BLaER1 treated with 17β-estradiol and CSF1 and Interleukin-3, amounts not matched to agents 10 nM and 100 nM (cell line): ENCODE results near the gene RND3.

Source experiments
- H3K27ac ChIP-seq, 11 experiments: shearing (Covaris generic); formaldehyde crosslinking; 2 replicates each; pipeline ENCODE4 v1.8.1; 2022
- H3K27me3 ChIP-seq, 11 experiments: shearing (Covaris generic); formaldehyde crosslinking; 2 replicates each; pipeline ENCODE4 v1.8.1; 2022
- H3K36me3 ChIP-seq, 11 experiments: shearing (Covaris generic); formaldehyde crosslinking; 2 replicates each; pipeline ENCODE4 v1.8.1; 2022
- H3K4me1 ChIP-seq, 10 experiments: shearing (Covaris generic); formaldehyde crosslinking; 2 replicates each; pipeline ENCODE4 v1.8.1; 2022
- H3K4me2 ChIP-seq, 11 experiments: shearing (Covaris generic); formaldehyde crosslinking; 2 replicates each; pipeline ENCODE4 v1.8.1; 2022
- H3K4me3 ChIP-seq, 10 experiments: shearing (Covaris generic); formaldehyde crosslinking; 2 replicates each; pipeline ENCODE4 v1.8.1; 2022
- H3K9ac ChIP-seq, 11 experiments: shearing (Covaris generic); formaldehyde crosslinking; 2 replicates each; pipeline ENCODE4 v1.8.1; 2022
- H3K9me3 ChIP-seq, 11 experiments: shearing (Covaris generic); formaldehyde crosslinking; replicated peaks in 1 of 11; 2 replicates each; pipeline ENCODE4 v1.8.1; 2022
- H4K20me1 ChIP-seq, 11 experiments: shearing (Covaris generic); formaldehyde crosslinking; 2 replicates each; pipeline ENCODE4 v1.8.1; 2022
- Cebpa-rat ChIP-seq, 11 experiments: shearing (Covaris generic); IDR thresholded peaks; 2 replicates each; pipeline ENCODE4 v1.8.1; 2022

The RND3 gene

DNA sequence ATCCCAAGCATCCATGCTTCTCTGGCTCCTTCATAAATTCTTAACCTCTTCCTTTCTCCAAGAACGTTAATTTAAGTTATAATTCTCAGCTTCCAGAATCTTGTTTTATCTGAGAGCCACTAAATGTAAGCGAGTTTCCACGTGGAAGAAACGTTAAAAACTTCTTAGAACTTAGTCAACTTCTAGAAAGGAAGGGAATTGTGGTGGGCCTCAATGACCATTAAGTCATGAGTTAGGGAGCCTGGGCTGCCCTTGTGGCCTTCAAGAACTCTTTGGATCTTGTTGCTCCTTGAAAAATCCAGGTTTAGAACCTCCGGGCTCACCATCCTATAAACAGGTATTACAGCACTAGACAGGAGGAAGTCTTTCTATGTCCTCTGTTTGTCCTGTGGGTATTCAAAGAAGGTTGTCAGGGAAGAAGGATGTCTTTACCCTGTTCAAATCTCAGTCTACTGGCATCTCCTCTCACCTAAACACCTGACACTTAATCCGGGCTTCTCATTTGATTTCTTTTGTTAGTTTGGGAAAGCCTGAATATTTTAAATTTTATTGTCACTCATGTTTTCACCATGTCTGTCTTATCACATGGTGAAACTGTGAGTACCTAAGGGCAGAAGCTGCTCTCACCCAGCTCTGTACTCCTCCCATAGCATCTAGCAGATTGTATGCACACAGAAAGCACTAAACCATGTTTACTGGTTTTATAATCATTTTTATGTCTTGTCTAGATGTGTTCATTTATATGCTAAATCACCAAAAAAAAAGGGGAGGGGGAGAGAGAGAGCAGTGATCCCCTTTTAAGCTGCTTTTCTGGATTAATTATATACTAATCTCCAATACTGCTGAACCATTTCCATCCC is 6.3 kb downstream of the RND3 start:
- Histone ChIP-seq H3K4me1 (peaks cover 17 to 69% (median 25%) of the 10 kb centered on the region in 10 experiments), H3K36me3 (peaks cover 0 to 31% (median 0%) of the 10 kb centered on the region in 11 experiments; a peak in 4 of 22 replicates), H3K4me3 (no peak overlapping the region)

GRCh38 chr2:150480241-150480640 is 7.2 kb downstream of the RND3 start:
- Histone ChIP-seq H3K4me2 (no peak overlapping the region), H4K20me1 (peaks cover 0 to 98% (median 7%) of the 10 kb centered on the region in 11 experiments; a peak in 12 of 22 replicates), H3K27me3 (peaks cover 0 to 14% (median 9%) of the 10 kb centered on the region in 11 experiments; a peak in 17 of 22 replicates), H3K4me3 (no peak overlapping the region), H3K9ac (no peak overlapping the region), H3K9me3 (no peaks in the 10 kb centered on the region), H3K27ac (no peak overlapping the region), H3K36me3 (peaks cover 0 to 41% (median 0%) of the 10 kb centered on the region in 11 experiments; a peak in 4 of 22 replicates), H3K4me1 (peaks cover 10 to 79% (median 25%) of the 10 kb centered on the region in 10 experiments)
- TF ChIP-seq Cebpa-rat (IDR thresholded peaks at IDR 0.05): no peak

More for the DNA sequence above, 6.3 kb downstream of the RND3 start:
- TF ChIP-seq Cebpa-rat (IDR thresholded peaks at IDR 0.05): no peak
- Histone ChIP-seq H4K20me1 (peaks cover 0 to 98% (median 15%) of the 10 kb centered on the region in 11 experiments; a peak in 17 of 22 replicates), H3K9ac (no peak overlapping the region), H3K27me3 (peaks cover 6 to 23% (median 19%) of the 10 kb centered on the region in 11 experiments; a peak in 20 of 22 replicates), H3K27ac (no peak overlapping the region), H3K9me3 (no peaks in the 10 kb centered on the region), H3K4me2 (no peak overlapping the region)

DNA sequence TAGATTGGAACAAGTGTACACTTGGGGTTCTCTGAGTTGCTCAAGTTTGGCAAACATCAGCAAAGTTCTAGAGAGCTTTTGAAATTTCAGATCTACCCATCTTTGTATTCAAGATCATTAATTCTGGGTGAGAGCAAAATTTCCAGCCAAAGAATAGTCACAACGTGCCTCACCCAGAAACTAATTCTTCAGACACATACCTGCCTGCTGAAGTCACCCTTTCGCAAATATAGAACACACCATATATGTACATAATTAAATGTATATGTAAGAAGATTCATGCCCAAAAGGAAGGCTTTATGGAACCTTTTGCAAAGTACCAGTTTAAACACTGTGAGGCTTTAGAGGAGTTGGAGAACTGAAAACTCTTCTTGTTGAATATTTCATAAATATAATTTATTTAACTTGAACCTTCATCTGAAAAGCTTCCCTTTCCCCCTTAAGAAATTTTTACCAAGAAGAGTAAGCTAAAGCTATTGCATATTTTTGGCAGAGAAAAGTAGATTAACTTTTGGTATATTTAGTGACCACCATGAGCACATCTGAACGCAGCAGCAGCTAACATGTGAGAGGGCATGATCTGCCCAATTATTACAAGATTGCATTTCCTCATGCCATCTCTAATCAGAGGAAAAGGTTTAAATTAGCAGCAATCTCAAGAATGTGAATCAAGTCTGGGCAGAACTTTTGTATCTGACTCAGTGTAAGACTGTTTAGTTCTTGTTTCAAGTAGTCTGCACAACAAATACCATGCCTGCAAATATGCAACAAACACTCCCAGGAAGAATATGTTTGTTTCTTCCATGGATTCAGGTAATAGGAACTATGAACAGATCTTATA is 8.2 kb downstream of the RND3 start:
- Histone ChIP-seq H3K9ac (no peak overlapping the region), H3K4me1 (peaks cover 3 to 81% (median 18%) of the 10 kb centered on the region in 10 experiments; a peak in 19 of 20 replicates), H3K4me3 (no peak overlapping the region), H3K27me3 (peaks cover 0 to 4% (median under 1%) of the 10 kb centered on the region in 11 experiments; a peak in 7 of 22 replicates), H4K20me1 (peaks cover 0 to 98% (median under 1%) of the 10 kb centered on the region in 11 experiments; a peak in 9 of 22 replicates), H3K36me3 (peaks cover 0 to 48% (median 0%) of the 10 kb centered on the region in 11 experiments; a peak in 4 of 22 replicates), H3K4me2 (peak overlapping the region in 1 of 11 experiments; percentile 28; a peak in 1 of 22 replicates), H3K9me3 (no peaks in the 10 kb centered on the region), H3K27ac (no peak overlapping the region)
- TF ChIP-seq Cebpa-rat (IDR thresholded peaks at IDR 0.05): no peak

DNA sequence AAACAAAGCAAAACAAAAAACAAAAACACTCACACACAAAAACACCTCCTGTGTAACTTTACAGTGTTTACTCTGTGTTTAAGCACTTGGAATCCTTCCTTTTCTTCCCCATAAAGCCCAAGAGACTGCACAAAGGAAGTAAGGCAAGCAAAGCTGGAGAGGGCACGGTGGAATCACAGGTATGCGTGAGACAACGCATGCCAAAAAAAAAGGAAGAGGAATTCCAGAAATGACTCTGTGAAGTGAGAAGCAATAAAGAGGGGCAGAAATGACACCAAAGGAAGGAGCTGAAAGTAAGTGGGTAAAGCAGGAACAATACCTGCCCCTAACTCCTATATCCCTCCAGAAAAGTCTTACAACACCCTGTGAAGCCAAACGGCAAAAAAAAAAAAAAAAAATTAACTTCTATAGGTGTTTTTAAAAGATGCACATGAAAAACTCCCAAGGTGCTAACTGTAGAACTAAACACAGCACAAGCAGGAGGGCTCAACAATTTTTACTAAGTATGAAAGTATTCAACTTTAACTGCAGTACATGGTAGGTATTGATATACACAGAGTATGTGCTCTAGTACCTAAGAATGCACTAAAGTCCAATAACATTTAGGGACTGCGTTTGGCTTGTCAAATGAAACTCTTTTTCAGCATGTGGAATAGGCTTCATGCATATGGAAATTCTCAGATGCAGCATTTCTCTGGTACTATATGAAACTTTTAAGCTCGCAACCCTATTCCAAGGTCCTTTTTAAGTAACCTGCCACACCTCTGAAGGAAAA is 9.1 kb downstream of the RND3 start:
- H3K4me1 ChIP-seq: peaks cover 0 to 83% (median 15%) of the 10 kb centered on the region in 10 experiments; a peak in 14 of 20 replicates
- no peaks in the 10 kb centered on the region for H3K9me3 ChIP-seq
- no peak for TF ChIP-seq Cebpa-rat (IDR thresholded peaks at IDR 0.05)
- no peak overlapping the region for H3K4me3 ChIP-seq
- peaks cover 0 to 98% (median 0%) of the 10 kb centered on the region in 11 experiments; a peak in 8 of 22 replicates for H4K20me1 ChIP-seq
- no peak overlapping the region for H3K9ac ChIP-seq
- no peak overlapping the region for H3K27ac ChIP-seq
- H3K36me3 ChIP-seq: peaks cover 0 to 57% (median 0%) of the 10 kb centered on the region in 11 experiments; a peak in 5 of 22 replicates
- H3K4me2 ChIP-seq: peak overlapping the region in 2 of 11 experiments; percentile 28 to 34; a peak in 2 of 22 replicates
- H3K27me3 ChIP-seq: no peaks in the 10 kb centered on the region

GRCh38 chr2:150477347-150477746 is 10.1 kb downstream of the RND3 start:
- no peak for TF ChIP-seq Cebpa-rat (IDR thresholded peaks at IDR 0.05)
- H3K9ac ChIP-seq: no peak overlapping the region

DNA sequence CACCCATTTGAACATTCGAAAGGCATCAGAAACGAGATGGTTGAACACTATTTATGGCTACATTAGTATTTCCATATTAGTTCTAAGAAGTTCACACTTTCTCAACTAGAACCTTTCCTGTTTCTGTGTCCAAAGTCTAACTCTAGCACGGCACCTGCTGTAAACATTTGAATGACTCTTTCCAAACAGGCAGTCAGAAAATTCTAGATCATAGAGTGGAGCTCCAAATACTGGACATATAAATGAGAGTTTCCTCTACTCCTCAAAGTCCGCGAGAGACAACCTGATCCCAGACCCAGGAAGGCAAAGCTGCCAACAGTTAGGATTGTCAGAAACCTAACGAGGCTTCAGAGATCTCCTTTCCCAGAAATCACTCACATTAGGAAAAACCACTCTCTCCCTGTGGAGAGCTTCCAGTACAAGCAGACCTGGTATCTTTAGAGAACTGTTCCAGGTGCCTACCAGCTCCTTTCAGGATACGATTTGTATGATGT is 10.6 kb downstream of the RND3 start:
- no peaks in the 10 kb centered on the region for H3K9me3 ChIP-seq
- H3K4me2 ChIP-seq: peak overlapping the region in 6 of 11 experiments; percentile 9 to 83 (median 32); a peak in 6 of 22 replicates
- H4K20me1 ChIP-seq: peaks cover 0 to 94% (median 0%) of the 10 kb centered on the region in 11 experiments; a peak in 7 of 22 replicates
- no peak overlapping the region for H3K4me3 ChIP-seq
- TF ChIP-seq Cebpa-rat (IDR thresholded peaks at IDR 0.05): no peak
- H3K27ac ChIP-seq: no peak overlapping the region
- H3K27me3 ChIP-seq: no peaks in the 10 kb centered on the region
- H3K9ac ChIP-seq: no peak overlapping the region
- H3K4me1 ChIP-seq: peaks cover 5 to 85% (median 15%) of the 10 kb centered on the region in 10 experiments; a peak in 18 of 20 replicates
- peaks cover 0 to 62% (median 0%) of the 10 kb centered on the region in 11 experiments; a peak in 5 of 22 replicates for H3K36me3 ChIP-seq

More at GRCh38 chr2:150477347-150477746, 10.1 kb downstream of the RND3 start:
- Histone ChIP-seq H3K27ac (no peak overlapping the region), H3K4me1 (peaks cover under 1 to 85% (median 15%) of the 10 kb centered on the region in 10 experiments; a peak in 16 of 20 replicates), H3K36me3 (peaks cover 0 to 60% (median 0%) of the 10 kb centered on the region in 11 experiments; a peak in 5 of 22 replicates), H3K27me3 (no peaks in the 10 kb centered on the region), H3K4me3 (no peak overlapping the region), H3K4me2 (peak overlapping the region in 1 of 11 experiments; percentile 18; a peak in 2 of 22 replicates), H3K9me3 (no peaks in the 10 kb centered on the region), H4K20me1 (peaks cover 0 to 94% (median 0%) of the 10 kb centered on the region in 11 experiments; a peak in 7 of 22 replicates)

- peaks cover 0 to 65% (median 0%) of the 10 kb centered on the region in 11 experiments; a peak in 6 of 22 replicates for H3K36me3 ChIP-seq
- no peaks in the 10 kb centered on the region for H3K27me3 ChIP-seq
- TF ChIP-seq Cebpa-rat (IDR thresholded peaks at IDR 0.05): no peak
- no peaks in the 10 kb centered on the region for H3K9me3 ChIP-seq
- H3K4me3 ChIP-seq: no peak overlapping the region
- H3K4me1 ChIP-seq: peaks cover 5 to 85% (median 15%) of the 10 kb centered on the region in 10 experiments; a peak in 18 of 20 replicates
- H3K27ac ChIP-seq: no peak overlapping the region
- no peak overlapping the region for H3K9ac ChIP-seq
- peak overlapping the region in 7 of 11 experiments; percentile 17 to 83 (median 30); a peak in 13 of 22 replicates for H3K4me2 ChIP-seq
- H4K20me1 ChIP-seq: peaks cover 0 to 94% (median 0%) of the 10 kb centered on the region in 11 experiments; a peak in 7 of 22 replicates
These were observed 11.2 kb downstream of the RND3 start for GRCh38 chr2:150476286-150476685.
